GM11168 (cell line): ENCODE measurements around the gene DBN1.

Experiments
- in situ Hi-C: fragments of 300-500 bp; cut with MboI; formaldehyde crosslinking; loops from one replicate; pipeline ENCODE4 v1.12.0; 2022; ENCODE audit warnings: low sequenced_read_pairs; ENCODE audit not compliant: unreplicated experiment

Gene DBN1

DNA sequence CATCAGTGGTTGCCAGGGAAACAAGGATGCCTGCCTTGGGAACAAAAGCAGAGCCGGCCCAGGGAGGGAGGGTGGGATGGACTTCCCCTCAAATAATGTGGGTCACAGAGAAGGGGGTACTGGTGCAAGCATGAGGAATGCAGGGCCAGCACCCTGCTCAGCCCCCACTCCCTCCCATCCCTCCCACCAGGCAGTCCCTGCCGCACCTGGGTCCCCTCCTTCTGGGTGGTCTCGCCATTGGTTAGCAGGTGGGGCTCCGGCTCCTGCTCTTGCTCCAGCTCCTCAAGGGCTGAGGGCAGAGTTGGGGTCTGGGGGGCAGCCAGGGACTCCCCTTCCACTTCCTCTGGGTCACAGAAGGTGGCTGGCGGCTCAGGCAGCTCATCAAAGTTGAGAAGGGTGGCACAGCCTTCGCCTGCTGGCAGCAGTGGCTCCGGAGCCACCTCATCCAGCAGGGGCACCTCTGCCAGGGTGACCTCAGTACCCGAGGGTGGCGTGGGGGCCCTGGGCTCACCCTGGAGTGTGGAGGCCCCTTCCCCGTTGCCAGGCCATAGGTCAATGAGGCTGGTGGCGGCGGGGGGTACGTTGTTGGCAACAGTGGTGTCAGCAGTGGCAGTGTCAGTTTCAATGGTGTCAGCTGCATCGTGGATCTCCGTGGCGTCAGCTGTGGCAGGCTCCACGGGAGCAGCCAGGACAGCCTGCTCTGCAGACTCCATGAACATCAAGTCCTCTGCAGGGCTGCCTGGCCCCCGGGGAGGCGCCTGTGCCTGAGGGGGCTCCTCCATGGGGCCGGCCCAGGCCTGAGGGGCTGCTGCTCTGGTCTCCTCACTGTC, 15.4 kb downstream of the DBN1 start:
- in situ Hi-C loops: no loop called here

DNA sequence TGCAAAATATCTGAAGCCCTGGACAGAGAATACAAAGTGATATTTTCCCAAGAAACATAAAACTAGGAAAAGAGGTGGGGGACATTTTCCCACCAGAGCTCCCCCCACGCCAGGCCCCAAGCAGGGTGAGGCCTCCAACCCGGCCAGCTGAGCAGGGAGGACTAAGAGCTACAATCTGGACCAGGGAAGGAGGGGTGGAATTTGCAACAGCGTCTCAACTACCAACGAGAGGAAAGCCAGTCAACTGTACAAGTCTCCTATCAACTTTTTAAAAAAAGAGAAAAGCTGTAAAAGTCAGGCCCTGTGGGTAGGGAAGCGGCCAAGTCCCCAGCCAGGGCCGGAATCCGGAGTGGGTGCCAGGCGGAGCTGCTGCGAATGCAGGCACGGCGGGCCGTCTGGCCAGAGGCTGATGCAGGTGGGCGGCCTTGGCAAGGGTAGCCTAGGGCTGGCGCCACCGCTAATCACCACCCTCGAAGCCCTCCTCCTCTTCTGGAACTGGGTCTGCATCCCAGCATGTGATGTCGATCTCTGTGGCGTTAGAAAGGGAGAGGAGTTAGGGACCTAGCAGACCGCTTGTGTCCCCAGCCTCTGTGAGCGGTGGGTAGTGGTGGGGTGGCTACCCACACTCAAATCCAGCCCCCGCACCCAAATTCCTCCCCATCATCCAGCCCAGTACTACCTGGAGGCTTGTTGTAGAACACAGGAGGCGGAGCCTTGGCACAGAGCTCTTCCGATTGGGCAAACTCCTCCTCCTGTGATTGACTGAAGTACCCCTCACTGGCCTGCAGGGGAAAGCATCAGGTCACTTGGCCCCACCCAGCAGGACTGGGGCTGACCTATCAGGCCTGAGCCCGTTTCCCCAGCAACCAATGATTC, 16.2 kb downstream of the DBN1 start:
- in situ Hi-C loops: no loop called here

DNA sequence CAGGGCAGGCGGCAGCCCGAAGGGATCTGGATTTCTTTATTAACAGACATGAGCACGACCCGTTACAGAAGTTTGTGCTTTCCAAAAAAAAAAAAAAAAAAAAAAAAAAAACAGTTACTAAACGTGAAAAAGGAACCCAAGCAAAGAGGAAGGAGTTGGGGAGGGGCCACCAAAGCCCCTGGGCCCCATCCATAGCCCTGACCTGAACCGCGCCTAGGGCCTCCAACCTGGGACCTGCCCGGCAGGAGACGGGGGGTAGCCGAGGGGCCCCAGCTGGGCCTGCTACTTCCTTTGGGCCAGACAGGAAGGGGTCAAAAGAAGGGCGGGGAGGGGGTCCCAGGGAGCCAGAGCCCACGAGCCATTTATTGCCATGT, 16.9 kb downstream of the DBN1 start:
- in situ Hi-C loops: no loop called here

DNA sequence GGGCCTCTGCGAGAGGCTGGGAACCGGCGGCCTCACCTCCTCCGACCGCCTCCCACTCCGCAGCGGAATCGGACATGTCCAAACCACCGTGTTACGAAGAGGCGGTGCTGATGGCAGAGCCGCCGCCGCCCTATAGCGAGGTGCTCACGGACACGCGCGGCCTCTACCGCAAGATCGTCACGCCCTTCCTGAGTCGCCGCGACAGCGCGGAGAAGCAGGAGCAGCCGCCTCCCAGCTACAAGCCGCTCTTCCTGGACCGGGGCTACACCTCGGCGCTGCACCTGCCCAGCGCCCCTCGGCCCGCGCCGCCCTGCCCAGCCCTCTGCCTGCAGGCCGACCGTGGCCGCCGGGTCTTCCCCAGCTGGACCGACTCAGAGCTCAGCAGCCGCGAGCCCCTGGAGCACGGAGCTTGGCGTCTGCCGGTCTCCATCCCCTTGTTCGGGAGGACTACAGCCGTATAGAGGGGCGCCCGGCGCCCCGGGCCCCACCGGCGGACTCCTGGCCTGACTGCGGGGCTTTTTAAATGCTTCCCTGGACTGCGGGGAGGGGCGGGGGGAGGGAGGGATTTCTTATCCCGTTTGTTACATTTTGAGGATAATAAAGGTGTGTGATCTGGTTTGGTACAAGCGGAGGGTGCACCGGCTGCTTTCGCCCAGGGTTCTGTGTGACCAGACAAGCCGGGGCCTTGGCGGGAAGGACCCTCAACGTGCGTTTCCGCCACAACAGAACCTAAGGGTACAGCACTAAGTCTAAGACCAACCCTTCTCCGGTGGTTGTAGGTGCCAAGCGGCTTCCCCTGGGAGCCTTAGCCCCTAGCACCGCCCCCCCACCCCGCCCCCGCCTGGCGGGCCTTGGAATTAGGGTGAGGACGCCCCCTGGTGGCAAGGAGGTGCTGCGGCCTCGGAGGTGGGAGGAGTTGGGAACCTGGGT, 17.5 kb downstream of the DBN1 start:
- in situ Hi-C loops: no loop called here

DNA sequence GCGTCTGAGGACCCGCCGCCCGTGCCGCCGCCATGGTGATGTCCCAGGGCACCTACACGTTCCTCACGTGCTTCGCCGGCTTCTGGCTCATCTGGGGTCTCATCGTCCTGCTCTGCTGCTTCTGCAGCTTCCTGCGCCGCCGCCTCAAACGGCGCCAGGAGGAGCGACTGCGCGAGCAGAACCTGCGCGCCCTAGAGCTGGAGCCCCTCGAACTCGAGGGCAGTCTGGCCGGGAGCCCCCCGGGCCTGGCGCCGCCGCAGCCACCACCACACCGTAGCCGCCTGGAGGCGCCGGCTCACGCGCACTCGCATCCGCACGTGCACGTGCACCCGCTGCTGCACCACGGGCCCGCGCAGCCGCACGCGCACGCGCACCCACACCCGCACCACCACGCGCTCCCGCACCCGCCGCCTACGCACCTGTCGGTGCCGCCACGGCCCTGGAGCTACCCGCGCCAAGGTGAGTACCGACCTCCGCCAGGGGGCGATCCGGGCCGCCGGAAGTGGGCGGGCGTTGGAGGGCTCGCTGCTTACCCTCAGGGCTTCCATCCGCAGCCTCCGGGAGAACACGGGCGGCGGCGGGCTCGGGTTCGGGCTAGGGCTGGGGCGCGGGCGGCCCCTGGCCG, 18.3 kb downstream of the DBN1 start:
- in situ Hi-C loops: no loop called here

DNA sequence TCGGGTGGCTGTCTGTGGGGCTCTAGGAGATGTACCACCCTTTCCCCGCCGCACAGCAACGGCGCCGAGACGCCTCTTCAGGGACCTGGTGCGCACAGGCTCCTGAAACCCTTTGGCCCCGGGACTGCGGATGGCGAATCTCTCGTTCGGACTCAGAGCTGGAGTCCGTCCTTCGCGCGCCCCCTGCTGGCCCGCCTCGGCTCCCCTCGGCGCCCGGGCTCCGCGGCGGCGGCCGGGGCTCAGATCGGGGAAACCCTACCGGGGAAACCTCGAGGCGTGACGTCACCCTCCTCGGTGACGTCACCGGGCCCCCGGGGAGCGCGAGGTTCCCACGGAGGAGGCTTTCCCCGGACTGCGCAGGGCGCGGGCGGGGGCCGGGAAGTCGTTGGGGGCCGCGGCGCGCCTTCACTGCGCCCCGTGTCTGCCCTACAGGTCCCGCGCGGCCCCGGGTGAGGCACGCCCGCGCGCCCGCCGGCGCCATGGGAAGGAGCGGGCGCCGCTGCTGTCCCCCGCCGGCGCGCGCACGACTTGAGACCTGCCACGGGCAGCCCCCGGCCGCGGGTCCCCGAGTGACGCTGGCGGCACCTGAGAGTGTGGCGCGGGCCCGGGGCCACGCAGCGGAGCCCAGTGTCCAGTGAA, 18.9 kb downstream of the DBN1 start:
- in situ Hi-C loops: no loop called here

DNA sequence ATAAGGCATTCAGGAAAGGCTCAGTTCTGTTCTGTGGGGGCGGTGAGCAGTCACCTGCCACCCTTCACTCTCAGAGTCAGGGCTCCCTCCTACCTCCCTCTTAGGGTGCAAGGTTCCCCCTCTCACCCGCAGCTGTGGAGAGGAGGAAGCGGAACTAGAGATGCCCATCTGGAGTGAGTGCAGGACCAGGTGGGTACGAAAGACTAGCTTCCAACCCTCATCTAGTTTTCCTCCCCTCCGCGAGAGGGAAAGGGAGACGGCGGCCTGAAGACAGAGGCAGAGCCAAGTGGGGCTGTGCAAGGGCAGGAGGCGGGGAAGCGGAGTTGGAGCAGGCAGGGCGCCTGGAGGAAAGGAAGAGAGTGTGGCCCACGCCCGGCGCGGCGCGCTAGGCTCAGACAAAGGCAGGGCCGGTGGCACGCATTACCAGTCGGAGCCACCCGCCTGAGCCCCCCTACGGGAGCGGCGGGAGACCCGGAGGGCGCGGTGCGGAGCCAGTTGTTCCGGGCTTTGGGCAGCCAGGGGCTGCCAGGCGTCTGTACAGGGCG, 19.5 kb downstream of the DBN1 start:
- in situ Hi-C loops: no loop called here

DNA sequence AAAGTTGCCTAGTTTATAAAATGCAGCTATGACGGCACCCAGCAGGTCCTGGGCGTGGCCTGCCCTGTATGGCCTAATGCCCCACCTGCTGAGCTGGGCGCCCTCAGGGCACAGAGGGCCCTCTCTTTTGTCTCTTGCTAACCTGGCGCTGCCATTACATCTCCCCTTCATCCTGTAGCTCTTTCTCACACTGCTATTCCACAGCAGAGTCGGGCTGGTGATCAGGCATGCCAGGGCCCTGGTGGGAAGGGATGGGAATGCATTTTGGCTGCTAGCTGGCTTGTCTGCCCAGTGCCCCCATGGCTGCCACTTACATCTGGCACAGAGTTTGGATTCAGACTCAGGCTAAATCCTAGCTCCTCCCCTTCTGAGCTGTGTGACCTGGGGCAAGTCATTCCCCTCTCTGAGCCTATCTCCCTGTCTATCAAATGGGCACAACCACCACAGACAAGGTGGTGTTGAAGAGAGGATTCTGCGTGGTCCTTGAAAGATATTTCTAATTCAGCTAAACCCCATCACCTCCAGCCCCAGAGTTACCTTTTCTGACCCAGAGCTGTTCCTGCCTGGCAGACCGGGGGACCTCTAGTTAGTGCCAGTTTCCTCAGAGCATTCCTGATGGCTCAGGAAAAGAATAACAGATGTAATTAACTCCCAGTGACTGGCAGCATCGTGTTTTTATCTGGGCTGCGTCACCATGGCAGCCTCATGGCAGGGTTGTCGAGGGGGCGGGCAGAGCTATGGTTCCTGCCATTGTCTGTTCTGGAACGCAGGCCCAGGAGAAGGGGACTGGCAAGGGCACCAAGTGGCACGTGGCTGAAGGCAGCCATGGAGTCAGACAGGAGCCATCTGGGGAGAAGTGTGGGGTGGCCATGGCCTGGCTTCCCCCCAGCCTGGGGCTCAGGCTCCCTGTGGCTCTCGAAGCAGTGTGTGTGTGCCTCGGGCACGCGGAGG, 20.5 kb downstream of the DBN1 start:
- in situ Hi-C loops: no loop called here

DNA sequence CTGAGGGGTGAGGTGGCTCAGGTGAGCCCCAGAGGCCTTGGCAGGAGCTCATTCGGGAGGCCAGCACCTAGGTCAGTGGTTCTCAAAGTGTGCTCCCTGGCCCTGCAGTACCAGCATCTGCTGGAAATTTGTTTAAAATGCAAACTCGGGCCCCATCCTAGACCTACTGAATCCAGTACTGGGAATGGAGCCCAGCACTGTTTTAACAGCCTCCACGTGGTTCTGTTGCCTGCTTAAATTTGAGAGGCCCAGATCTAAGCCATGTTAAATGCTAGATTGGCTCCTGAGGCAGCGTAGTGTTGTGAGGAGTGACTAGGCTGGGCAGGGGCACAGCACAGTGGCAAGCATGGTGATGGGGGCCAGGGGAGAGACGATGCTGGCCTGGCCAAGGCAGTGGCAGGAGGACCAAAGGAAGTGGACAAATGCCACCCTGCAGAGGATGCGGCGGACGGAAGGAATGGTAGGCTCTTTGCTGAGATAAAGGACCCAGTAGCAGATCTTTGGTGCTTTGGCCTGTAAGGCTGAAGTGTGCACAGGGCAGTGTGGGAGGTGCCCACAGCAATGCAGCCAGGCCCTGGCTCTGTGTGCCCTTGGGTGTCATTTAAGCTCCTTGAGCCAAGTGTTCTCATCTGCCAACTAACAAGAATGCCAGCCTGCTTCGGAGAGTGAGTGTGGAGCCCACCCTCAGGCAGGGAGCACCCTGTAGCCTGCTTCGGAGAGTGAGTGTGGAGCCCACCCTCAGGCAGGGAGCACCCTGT, 22.6 kb downstream of the DBN1 start:
- in situ Hi-C loops: no loop called here

DNA sequence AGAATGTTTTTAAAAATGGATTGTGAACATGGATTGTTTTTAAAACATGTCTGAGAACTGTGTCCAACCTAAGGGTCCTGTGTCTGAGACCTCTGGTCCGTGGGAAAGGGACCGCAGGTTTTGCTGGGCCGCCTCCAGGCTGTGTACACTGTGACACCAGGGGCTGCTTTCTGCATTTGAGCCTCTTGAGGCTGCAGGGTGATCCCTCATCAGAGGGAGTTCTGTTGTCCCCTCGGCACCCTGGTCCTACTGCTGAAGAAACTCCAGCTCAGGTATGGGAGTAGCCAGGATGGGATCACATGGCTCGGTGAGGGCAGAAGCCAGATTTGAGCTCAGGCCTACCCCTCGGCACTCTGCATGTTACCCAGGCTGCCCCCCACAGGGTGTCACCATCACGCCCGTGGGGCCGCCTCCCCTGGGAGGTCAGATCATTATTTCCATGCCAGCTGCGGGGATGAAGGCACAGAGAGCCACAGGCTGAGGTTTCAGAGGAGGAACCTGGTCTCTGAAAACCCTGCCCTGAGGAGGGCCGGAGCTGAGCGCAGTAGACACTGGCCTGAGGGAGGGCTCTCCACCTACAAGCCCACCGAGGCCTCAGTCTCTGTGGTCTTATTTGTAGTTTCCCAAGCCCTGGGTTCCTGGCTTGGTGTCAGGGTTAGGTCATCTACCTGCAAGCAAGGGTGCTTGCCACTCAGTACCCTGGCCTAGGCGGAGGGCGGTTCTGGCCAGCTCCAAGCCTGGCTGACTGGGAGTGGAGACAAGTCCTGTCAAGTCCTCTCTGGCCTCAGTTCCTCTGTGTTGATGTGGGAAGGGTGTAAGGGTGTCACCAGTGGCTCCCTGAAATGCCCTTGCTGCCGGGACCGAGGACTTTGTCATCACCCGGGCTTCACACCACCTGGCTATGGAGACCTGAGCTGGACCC, 24.0 kb downstream of the DBN1 start:
- in situ Hi-C loops: loop anchor here (5.0 kb wide), 1 partner anchor 42 kb away; the partner anchor contains the start of gene F12

DNA sequence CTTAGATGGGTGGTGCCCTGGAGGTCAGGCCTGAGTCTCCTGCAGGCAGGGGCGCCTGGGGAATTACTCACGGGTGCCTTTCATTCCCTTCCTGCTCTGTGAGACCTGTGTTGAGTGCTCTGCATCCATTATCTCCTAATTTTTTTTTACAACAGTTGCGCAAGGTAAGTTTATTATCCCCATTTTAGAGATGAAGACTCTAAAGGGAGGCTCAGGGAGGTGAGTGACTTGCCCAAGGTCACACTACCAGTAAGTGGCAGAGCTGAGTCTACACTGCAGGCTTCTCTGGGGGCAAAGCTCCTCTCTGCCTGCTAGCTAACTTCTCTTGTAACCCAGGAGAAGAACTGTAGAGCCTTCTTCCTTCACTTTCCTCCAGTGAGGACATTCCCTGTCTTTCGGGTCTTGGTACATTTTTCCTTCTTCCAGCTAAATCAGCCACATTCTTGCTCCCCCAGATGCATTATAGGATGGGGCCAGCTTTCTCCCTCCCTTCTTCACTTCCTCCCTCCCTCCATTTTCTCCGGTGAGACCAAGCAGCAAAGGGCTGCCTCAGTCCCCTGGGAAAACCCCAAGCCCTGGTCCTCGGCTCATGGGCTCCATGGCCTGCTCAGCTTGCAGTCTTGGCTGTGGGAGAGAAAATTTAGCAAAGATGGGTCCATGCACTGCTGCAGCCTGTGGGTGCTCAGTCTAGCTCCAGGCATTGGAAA, 25.0 kb downstream of the DBN1 start:
- in situ Hi-C loops: loop anchor here (5.0 kb wide), 1 partner anchor 41 kb away; the partner anchor contains the start of gene F12

DNA sequence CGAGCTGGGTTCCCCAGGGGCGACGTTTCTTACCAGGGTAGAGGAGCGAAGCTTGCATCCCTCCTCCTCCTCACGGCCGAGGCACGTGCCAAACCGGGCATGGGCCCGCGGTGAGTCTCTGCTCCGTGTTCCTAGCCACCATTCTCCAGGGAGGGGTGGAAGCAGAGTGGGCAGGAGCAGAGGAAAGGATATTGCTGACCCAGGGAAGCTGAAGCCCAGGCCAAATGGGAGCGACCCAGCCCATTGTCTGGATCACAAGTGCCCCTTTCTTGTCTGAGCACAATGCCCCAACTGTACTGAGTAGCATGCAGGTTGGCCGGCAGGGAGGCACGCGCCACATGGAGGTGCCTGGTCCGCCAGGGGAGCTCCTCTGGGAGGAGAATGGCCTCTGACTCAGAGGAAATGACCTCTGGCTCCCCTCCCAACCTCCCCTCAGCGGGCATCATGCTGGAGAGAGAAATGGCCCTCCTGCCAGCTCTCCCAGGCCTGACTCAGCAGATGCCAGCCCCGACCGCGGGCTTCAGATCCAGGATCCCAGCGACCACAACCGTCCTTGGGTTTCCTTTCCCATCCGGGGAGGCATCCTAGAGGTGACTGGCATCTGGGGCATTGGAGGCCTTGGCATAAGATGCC, 25.7 kb downstream of the DBN1 start:
- in situ Hi-C loops: loop anchor here (5.0 kb wide), 1 partner anchor 40 kb away; the partner anchor contains the start of gene F12

DNA sequence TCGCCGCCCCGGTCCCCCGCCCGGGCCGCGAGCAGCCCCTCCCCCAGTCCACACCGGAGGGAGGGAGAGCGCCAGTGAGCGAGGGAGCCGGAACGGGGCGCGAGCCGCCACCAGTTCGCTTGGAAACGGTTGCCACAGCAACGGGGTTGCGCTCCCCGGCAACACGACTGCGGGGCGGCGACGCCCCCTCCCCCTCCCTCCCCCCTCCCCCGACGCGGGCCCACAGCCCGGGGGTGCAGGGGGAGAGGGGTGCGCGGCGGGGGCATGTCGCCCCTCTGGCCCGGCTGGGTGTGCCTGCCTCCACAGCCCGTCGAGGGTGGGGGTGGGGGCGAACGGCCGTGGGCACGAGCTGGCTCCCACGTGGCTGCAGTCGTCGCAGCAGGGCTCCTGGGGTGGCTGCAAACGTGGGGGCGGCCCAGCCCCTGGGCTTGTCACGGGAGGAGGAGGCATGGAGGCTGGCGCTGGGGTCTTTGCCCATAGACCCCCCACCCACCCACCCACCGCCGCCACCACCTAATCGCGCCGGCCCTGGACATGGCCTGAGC, 26.3 kb downstream of the DBN1 start:
- in situ Hi-C loops: loop anchor here (5.0 kb wide), 1 partner anchor 40 kb away; the partner anchor contains the start of gene F12

DNA sequence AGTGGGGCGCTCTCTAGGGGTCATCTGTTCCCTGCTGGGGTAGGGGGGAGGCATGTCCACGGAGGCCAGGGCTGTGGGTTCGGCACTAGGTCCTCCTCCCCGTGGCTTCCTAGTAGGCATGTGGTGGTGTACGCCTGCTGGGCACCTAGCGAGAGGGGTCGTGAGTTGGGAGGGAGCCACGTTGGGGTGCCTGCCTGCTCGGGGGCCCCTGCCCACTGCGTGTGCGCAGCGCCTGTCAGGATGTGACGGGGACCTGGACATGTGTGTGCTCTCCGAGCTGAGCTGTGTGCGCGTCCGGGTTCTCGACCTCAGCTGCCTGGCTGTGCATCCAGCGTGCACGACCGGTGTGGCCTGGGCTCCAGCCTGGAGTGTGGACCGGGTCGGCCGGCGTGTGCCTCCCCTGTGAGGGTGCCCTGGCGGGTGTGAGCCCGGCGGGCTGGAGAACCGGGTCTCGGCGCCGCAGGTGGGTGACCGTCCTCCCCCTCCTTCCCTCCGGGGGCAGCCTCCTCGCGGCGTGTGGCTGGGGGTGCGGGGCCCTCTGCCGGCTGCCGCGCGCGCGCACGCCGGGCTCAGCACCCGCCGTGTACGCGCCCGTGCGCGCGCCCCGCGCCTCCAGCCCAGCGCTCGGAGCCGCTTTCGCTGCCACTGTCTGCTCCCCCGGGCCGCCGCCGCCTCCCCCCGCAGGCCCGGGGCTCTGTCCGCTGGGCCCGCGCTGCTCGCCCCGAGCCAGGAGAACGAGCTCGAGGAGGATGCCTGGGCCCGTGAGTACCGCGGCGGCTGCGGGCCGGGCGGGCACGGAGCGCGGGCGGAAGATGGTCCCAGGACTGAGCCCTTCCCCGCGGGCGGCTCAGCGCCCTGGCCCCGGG, 27.0 kb downstream of the DBN1 start, which contains the start of gene PRR7:
PRR7 (plus strand) TSS at position 615 of the 866 bp plus-strand sequence. CDS start 8,254 bp downstream, outside the sequence.
- in situ Hi-C loops: loop anchor here (5.0 kb wide), 1 partner anchor 39 kb away; the partner anchor contains the start of gene F12
